Muscle of leg (tissue), 11 donors: Measurements from ENCODE around the gene SUSD6. TPM values are rescaled to one million over a fixed set of nuclear protein-coding genes. Genes with fewer than 3 reads are reported as not detected.

Experiments used
- DNase-seq: peaks from one replicate; pipeline ENCODE4 v3.0.0; 2013
- H3K27ac ChIP-seq: one replicate; pipeline ENCODE4 v1.5.1; 2013; ENCODE audit warnings: mild to moderate bottlenecking, low read length, control low read depth
- H3K27me3 ChIP-seq: one replicate; pipeline ENCODE4 v1.6.1; 2013; ENCODE audit warnings: low read length; ENCODE audit not compliant: control insufficient read depth, insufficient read depth
- H3K36me3 ChIP-seq: one replicate; pipeline ENCODE4 v1.6.1; 2013; ENCODE audit warnings: low read length; ENCODE audit not compliant: control insufficient read depth, insufficient read depth
- H3K4me1 ChIP-seq: one replicate; pipeline ENCODE4 v1.6.1; 2013; ENCODE audit warnings: low read length; ENCODE audit not compliant: control insufficient read depth, insufficient read depth
- H3K4me3 ChIP-seq: one replicate; pipeline ENCODE4 v1.5.1; 2013; ENCODE audit warnings: low read length, control low read depth
- H3K9me3 ChIP-seq: replicated peaks from 2 replicates; pipeline ENCODE4 v1.6.1; 2013; ENCODE audit warnings: low read depth, low read length; ENCODE audit not compliant: control insufficient read depth
- WGBS: methylation state at CpG from one replicate; pipeline ENCODE4 v1.1.5; 2013; ENCODE audit warnings: missing lambda C conversion rate; ENCODE audit not compliant: insufficient coverage; 5-methylcytosine and 5-hydroxymethylcytosine counted together
- polyA plus RNA-seq, 8 donors: library from polyadenylated mRNA; unstranded; fragments of 120-200 nt; gene quantifications; one replicate each; pipeline versions ENCODE4 v1.2.1 to v1.2.3, GENCODE V29; 2013; ENCODE audit warnings: inconsistent platforms in 1 of 8, low replicate concordance in 1 of 8; ENCODE audit not compliant: insufficient read length in 8 of 8, insufficient read depth in 1 of 8
- total RNA-seq: library from RNA; stranded (reverse); fragments of 120-200 nt; gene quantifications from one replicate; pipeline ENCODE4 v1.2.4, GENCODE V29; 2013

SUSD6 gene
- total and polyA plus RNA-seq, 9 donors = 7.8 to 22.1 (median 16.7) TPM

- WGBS = 68% methylated on average over 2 of the region's 8 CpGs
- no peaks in the 10 kb centered on the region for H3K27me3 ChIP-seq
- H3K36me3 ChIP-seq = no peaks in the 10 kb centered on the region
- H3K4me3 ChIP-seq = peak overlapping the region; percentile 57
- DNase-seq = peak; percentile 55
- peak overlapping the region; percentile 85 for H3K27ac ChIP-seq
- H3K4me1 ChIP-seq = peaks cover 32% of the 10 kb centered on the region
- H3K9me3 ChIP-seq = no peaks in the 10 kb centered on the region
These were observed 1.1 kb upstream of the SUSD6 start for GRCh38 chr14:69610020-69610873.

DNA sequence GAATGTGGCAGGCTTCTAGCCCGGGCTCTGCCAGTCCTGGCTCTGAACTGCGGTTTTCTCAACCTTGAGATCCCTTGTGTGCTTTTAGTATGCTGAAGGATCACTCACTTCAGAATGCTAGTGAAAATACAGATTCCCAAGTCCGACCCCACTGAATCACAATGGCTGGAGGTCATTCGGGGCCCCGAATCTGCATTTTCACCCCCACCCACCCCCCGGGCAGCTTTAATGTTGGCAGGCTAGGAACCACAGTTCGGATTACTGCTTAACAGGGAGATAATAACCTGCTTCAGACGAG, 573 bp upstream of the SUSD6 start:
- Histone ChIP-seq H3K36me3 (no peaks in the 10 kb centered on the region), H3K4me3 (peak overlapping the region; percentile 57), H3K27ac (peak overlapping the region; percentile 85), H3K9me3 (no peaks in the 10 kb centered on the region), H3K27me3 (no peaks in the 10 kb centered on the region), H3K4me1 (peaks cover 37% of the 10 kb centered on the region)
- DNase-seq = no peak
- WGBS = 6% methylated on average over 3 of the region's 8 CpGs

DNA sequence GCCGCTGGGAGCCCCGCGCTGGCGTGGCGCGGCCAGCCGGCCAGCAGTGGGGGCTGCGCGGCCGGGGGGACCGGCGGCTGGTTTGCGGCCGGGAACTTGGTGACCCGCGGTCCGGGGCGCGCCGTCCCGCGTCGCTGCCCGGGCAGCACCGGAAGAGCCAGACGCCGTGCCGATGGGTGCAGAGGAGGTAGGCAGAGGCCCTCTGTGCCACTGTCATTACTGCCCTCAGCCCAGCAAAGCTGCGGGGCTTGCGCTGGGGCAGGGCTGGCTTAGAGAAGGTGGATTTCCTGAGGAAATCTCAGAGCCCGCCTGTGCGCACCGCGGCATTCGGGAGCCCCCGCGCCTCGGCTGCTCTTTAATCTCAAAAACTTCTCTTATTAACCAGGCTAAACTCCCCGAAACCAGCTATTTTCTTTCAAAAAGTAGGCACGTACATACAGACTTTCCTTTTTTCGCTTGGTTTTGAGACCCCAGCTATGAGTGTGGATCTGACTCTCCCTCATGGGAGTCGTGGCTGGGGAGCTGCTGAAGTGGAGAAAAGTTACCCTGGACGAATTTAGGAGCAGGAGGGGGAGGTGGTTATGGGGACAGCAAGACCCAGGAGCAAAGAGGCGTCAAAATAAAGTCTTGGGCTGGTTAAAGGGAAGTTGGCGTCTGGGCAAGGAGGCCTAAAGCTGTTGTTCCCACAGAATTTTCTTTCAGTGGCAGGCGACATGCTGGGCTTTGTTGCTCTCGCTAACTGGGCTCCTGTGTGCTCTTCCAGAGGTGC, 802 bp downstream of the SUSD6 start:
- H3K9me3 ChIP-seq = no peaks in the 10 kb centered on the region
- no peaks in the 10 kb centered on the region for H3K27me3 ChIP-seq
- no peaks in the 10 kb centered on the region for H3K36me3 ChIP-seq
- peak overlapping the region; percentile 95 for H3K27ac ChIP-seq
- H3K4me1 ChIP-seq = peaks cover 44% of the 10 kb centered on the region
- 1% methylated on average over 43 of the region's 47 CpGs for WGBS
- peak overlapping the region; percentile 86 for H3K4me3 ChIP-seq
- peak; percentile 51 for DNase-seq

GRCh38 chr14:69612783-69613130, 1.4 kb downstream of the SUSD6 start:
- no CpG with 5 or more reads among the region's 2 CpGs for WGBS
- Histone ChIP-seq H3K36me3 (no peaks in the 10 kb centered on the region), H3K4me1 (peaks cover 46% of the 10 kb centered on the region), H3K27me3 (no peaks in the 10 kb centered on the region), H3K9me3 (no peaks in the 10 kb centered on the region), H3K4me3 (peak overlapping the region; percentile 86), H3K27ac (peak overlapping the region; percentile 95)
- no peak for DNase-seq

GRCh38 chr14:69613312-69614073, 2.1 kb downstream of the SUSD6 start:
- DNase-seq = no peak
- Histone ChIP-seq H3K9me3 (no peaks in the 10 kb centered on the region), H3K27me3 (no peaks in the 10 kb centered on the region), H3K36me3 (no peaks in the 10 kb centered on the region), H3K4me3 (peak overlapping the region; percentile 86), H3K4me1 (peaks cover 47% of the 10 kb centered on the region), H3K27ac (peak overlapping the region; percentile 95)
- 75% methylated on average over 2 of the region's 4 CpGs for WGBS

GRCh38 chr14:69614592-69614991, 3.2 kb downstream of the SUSD6 start:
- no peak overlapping the region for H3K4me3 ChIP-seq

DNA sequence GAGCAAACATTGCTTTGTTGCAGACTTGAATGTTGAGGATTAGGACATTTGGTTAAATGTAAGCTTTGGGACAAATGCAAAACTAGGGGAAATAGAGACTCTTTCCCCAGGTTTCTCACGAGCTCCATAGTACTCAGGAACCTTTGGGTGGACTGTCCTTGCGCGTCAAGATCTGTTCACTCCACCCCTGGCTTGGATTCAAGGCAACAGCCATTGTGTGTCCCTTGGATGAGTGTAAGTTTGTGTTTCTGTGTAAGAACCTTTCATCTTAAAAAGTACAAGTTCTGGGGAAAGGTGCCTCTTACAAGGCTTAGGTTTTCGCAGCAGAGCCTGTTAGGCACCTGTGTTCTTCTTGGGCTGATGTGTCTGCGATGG, 3.7 kb downstream of the SUSD6 start:
- Histone ChIP-seq H3K4me1 (peaks cover 45% of the 10 kb centered on the region), H3K27ac (peak overlapping the region; percentile 77), H3K4me3 (no peak overlapping the region), H3K36me3 (no peaks in the 10 kb centered on the region), H3K27me3 (no peaks in the 10 kb centered on the region), H3K9me3 (no peaks in the 10 kb centered on the region)
- DNase-seq = no peak
- 100% methylated on average over 1 of the region's 5 CpGs for WGBS

More at GRCh38 chr14:69614592-69614991, 3.2 kb downstream of the SUSD6 start:
- H3K9me3 ChIP-seq = no peaks in the 10 kb centered on the region
- peak overlapping the region; percentile 77 for H3K27ac ChIP-seq
- peak; percentile 73 for DNase-seq
- no peaks in the 10 kb centered on the region for H3K27me3 ChIP-seq
- no CpG with 5 or more reads among the region's 2 CpGs for WGBS
- H3K4me1 ChIP-seq = peaks cover 47% of the 10 kb centered on the region
- no peaks in the 10 kb centered on the region for H3K36me3 ChIP-seq

DNA sequence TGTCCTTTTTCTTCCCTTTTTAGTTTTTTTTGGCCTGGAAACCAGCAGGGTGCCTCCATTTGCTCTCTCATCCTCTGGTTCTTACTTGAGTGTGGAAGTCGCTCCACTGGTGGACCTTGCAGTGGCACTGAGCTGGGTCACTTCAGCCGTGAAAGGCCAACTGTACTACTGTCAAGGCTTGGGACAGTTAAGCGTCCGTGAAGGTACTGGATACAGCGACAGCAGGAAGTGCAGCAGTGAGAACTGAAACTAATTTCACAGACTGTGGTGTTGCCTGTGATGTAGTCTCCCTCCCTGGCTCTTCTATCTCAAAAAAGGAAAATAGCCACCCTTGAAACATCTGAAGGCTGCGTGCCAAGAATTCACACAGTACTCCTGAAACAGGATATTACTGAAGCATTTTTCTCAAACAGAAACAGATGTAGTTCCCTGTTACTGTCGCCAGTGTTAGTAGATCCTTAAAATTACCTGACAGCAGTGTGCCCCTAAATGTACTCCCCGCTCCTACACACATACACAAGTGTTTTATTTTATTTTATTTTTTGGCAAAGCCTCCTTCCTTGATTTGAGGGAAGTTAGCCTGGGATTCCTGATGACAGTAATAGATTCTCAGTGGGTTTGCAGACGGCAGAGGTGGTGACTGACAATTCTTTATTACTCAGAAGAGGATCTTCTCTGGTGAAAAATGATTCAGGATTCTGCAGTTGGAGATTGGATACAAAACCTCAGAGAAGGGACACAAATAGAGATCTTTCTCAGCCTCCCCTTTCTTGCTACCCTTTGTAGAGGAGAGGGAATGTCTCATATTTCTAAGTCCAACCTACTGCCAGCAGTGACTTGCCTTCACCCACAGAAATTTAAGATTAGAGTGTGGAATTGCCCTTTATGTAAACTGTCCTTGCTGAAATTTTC, 4.4 kb downstream of the SUSD6 start:
- H3K9me3 ChIP-seq = no peaks in the 10 kb centered on the region
- H3K4me3 ChIP-seq = no peak overlapping the region
- H3K36me3 ChIP-seq = no peaks in the 10 kb centered on the region
- WGBS = 49% methylated on average over 3 of the region's 9 CpGs
- peaks cover 38% of the 10 kb centered on the region for H3K4me1 ChIP-seq
- H3K27me3 ChIP-seq = no peaks in the 10 kb centered on the region
- H3K27ac ChIP-seq = peak overlapping the region; percentile 77
- DNase-seq = peak; percentile 90

DNA sequence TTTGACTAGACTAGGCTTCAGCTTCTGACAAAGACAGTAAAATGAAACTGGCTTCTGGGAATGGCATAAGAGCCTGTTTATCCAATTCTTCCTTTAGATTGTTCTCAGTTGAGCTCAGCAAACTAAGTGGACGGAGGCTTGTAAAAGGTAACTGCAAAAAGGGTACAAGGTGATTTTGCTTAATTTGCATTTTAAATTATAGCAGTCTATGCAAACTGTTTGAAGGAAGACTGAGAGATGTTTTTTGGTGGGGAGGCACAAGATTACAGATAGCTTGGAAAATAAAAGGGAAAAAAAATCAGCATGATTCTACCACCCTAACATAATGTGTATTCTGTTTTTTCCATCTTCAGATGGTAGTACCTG, 5.0 kb downstream of the SUSD6 start:
- Histone ChIP-seq H3K4me3 (no peak overlapping the region), H3K4me1 (peaks cover 34% of the 10 kb centered on the region)
- WGBS = no CpG with 5 or more reads among the region's 1 CpG

More for the DNA sequence above, 5.0 kb downstream of the SUSD6 start:
- no peaks in the 10 kb centered on the region for H3K27me3 ChIP-seq
- no peaks in the 10 kb centered on the region for H3K36me3 ChIP-seq
- no peaks in the 10 kb centered on the region for H3K9me3 ChIP-seq
- no peak for DNase-seq
- peak overlapping the region; percentile 77 for H3K27ac ChIP-seq
